Pancreas (tissue), 10 donors: ENCODE data around the gene MAPK8. TPM values are rescaled to one million over a fixed set of nuclear protein-coding genes. Genes with fewer than 3 reads are reported as not detected.
A peak's percentile ranks its signal among the peaks of the same experiment; 100 is the strongest.

Source experiments
- ATAC-seq, 4 donors: fragments of 200-7000 bp; cut with Tn5 transposase; one replicate each; pipeline versions ENCODE4 v1.8.0 to v1.9.1; 2020; ENCODE audit warnings: mild to moderate bottlenecking in 4 of 4, moderate library complexity in 4 of 4
- DNase-seq, 6 donors: peaks; one replicate each; pipeline ENCODE4 v3.0.0-alpha.2; 2020
- FAIRE-seq: peaks from 2 replicates; lab custom pipeline; 2012; peaks lifted over from hg19 to GRCh38; lab: Jason Lieb, UNC
- H3K27ac ChIP-seq, 4 donors: fragments of 200-600 bp; sonication (generic); 1 replicate in 3 of 4; 2 replicates in 1 of 4; pipeline versions ENCODE4 v1.5.0 to v1.8.0; 2020
- H3K27me3 ChIP-seq, 4 donors: fragments of 200-600 bp; one replicate each; pipeline ENCODE4 v1.8.0; 2021
- H3K36me3 ChIP-seq, 3 donors: fragments of 200-600 bp; sonication (generic) in 1 of 3; one replicate each; pipeline versions ENCODE4 v1.5.0 to v1.8.0; 2020 to 2021
- H3K4me1 ChIP-seq, 3 donors: fragments of 200-600 bp; one replicate each; pipeline ENCODE4 v1.8.0; 2021
- H3K4me3 ChIP-seq, 4 donors: fragments of 200-600 bp; sonication (generic) in 2 of 4; one replicate each; pipeline versions ENCODE4 v1.5.0 to v1.8.0; 2020 to 2021
- H3K9me3 ChIP-seq, 4 donors: fragments of 200-600 bp; one replicate each; pipeline ENCODE4 v1.8.0; 2021
- CTCF ChIP-seq, 4 donors: fragments of 200-600 bp; sonication (generic) in 3 of 4; IDR thresholded peaks; one replicate each; pipeline versions ENCODE4 v1.5.0 to v1.8.0; 2021; ENCODE audit warnings: antibody characterized with exemption in 4 of 4
- WGBS, 2 donors: extraction: QIAGEN DNeasy Blood & Tissue Kit; methylation state at CpG; one replicate each; pipeline ENCODE4 v1.1.7; 2013; 5-methylcytosine and 5-hydroxymethylcytosine counted together
- intact Hi-C, 3 donors: fragments of 100-400 bp; cut with DNase I; formaldehyde crosslinking; loops; one replicate each; pipeline versions ENCODE4 v1.11.1 to v1.14.2; 2022
- polyA plus RNA-seq, 2 donors: library from polyadenylated mRNA; stranded (reverse); fragments of 200-250 nt; gene quantifications; one replicate each; pipeline ENCODE4 v1.2.3, GENCODE V29; 2013
- total RNA-seq, 6 donors: library from RNA; stranded (reverse); fragmentation: NEBNext Ultra II Directional in 4 of 6; extraction: Animal tissue kit (Norgen Biotek cat#: 25700) in 4 of 6; gene quantifications; one replicate each; pipeline versions ENCODE4 v1.2.1 to v1.2.4, GENCODE V29; 2021 to 2023
- donor health status: healthy with polysubstance abuse.
- donor health status: DM: no; HTN: no; CAD: no; lungs with moderate emphysema.
- donor health status: DM: no; HTN: no; CAD: no.
- donor health status: control.
- donor health status: control.
- donor health status: Bipolar disorder and iron deficiency.
- donor health status: DM: yes; HTN: yes; CAD: no.
- donor health status: DM: no; HTN: no; CAD: no.
- donor health status: DM: no; HTN: no; CAD: no.
- donor health status: DM: yes; HTN: yes; CAD: no.

The MAPK8 gene
- total and polyA plus RNA-seq, 8 donors = 4.0 to 25.5 (median 17.0) TPM

GRCh38 chr10:48289501-48290238 is 16.8 kb upstream of the MAPK8 start:
- intact Hi-C loops = no loop called here
- no peaks in the 10 kb centered on the region for H3K27me3 ChIP-seq
- H3K36me3 ChIP-seq = no peaks in the 10 kb centered on the region
- peak; percentile 63 to 84 (median 72) for ATAC-seq
- no peak overlapping the region for H3K4me3 ChIP-seq
- no peak overlapping the region for H3K27ac ChIP-seq
- FAIRE-seq = no peak
- DNase-seq = peak in 5 of 6 donors; percentile 30 to 74 (median 42)
- peaks cover 0 to 12% (median 4%) of the 10 kb centered on the region in 3 donors for H3K4me1 ChIP-seq
- WGBS, 2 donors = 33 to 36% methylated on average over 9 of the region's 9 CpGs
- no peaks in the 10 kb centered on the region for H3K9me3 ChIP-seq
- peak; percentile 33 to 63 (median 55) for TF ChIP-seq CTCF (IDR thresholded peaks at IDR 0.05)

GRCh38 chr10:48290286-48290685 is 16.2 kb upstream of the MAPK8 start:
- ATAC-seq (no peak), DNase-seq (no peak), FAIRE-seq (no peak)
- Histone ChIP-seq H3K36me3 (no peaks in the 10 kb centered on the region), H3K4me1 (peaks cover 0 to 12% (median 4%) of the 10 kb centered on the region in 3 donors), H3K4me3 (no peak overlapping the region), H3K9me3 (no peaks in the 10 kb centered on the region), H3K27me3 (no peaks in the 10 kb centered on the region), H3K27ac (no peak overlapping the region)
- TF ChIP-seq CTCF (IDR thresholded peaks at IDR 0.05) = no peak
- intact Hi-C loops = no loop called here
- 71 to 82% methylated on average over 9 of the region's 9 CpGs for WGBS, 2 donors

GRCh38 chr10:48291190-48291589 is 15.3 kb upstream of the MAPK8 start:
- FAIRE-seq = no peak
- no peak for DNase-seq
- Histone ChIP-seq H3K4me3 (no peak overlapping the region), H3K4me1 (peaks cover 0 to 12% (median 4%) of the 10 kb centered on the region in 3 donors), H3K9me3 (no peaks in the 10 kb centered on the region), H3K27ac (no peak overlapping the region), H3K36me3 (no peaks in the 10 kb centered on the region), H3K27me3 (no peaks in the 10 kb centered on the region)
- TF ChIP-seq CTCF (IDR thresholded peaks at IDR 0.05) = no peak
- intact Hi-C loops = no loop called here
- WGBS, 2 donors = 77 to 79% methylated on average over 3 of the region's 3 CpGs
- ATAC-seq = no peak

- peaks cover 0 to 10% (median 2%) of the 10 kb centered on the region in 3 donors for H3K4me1 ChIP-seq
- DNase-seq (no peak), ATAC-seq (no peak), FAIRE-seq (no peak)
- WGBS, 2 donors = 89 to 95% methylated on average over 3 of the region's 3 CpGs
- intact Hi-C loops = no loop called here
- no peaks in the 10 kb centered on the region for H3K36me3 ChIP-seq
- H3K9me3 ChIP-seq = no peaks in the 10 kb centered on the region
- no peak for TF ChIP-seq CTCF (IDR thresholded peaks at IDR 0.05)
- no peak overlapping the region for H3K4me3 ChIP-seq
- H3K27ac ChIP-seq = no peak overlapping the region
- no peaks in the 10 kb centered on the region for H3K27me3 ChIP-seq
Observed at GRCh38 chr10:48292616-48293015, 13.9 kb upstream of the MAPK8 start.

- WGBS, 2 donors = 68 to 74% methylated on average over 2 of the region's 2 CpGs
- TF ChIP-seq CTCF (IDR thresholded peaks at IDR 0.05) = no peak
- no peak overlapping the region for H3K4me3 ChIP-seq
- no peak overlapping the region for H3K27ac ChIP-seq
- FAIRE-seq (no peak), DNase-seq (no peak), ATAC-seq (no peak)
- H3K9me3 ChIP-seq = no peaks in the 10 kb centered on the region
- no peaks in the 10 kb centered on the region for H3K27me3 ChIP-seq
- H3K4me1 ChIP-seq = no peaks in the 10 kb centered on the region
- H3K36me3 ChIP-seq = no peaks in the 10 kb centered on the region
- intact Hi-C loops = no loop called here
Observed at GRCh38 chr10:48294431-48294830, 12.0 kb upstream of the MAPK8 start.
